NCI-H345 (cell line): ENCODE results near the gene LINC01488.

ENCODE experiments used
- DNase-seq: peaks from one replicate; lab custom pipeline; 2025; lab: John Stamatoyannopoulos, UW

LINC01488 gene

DNA sequence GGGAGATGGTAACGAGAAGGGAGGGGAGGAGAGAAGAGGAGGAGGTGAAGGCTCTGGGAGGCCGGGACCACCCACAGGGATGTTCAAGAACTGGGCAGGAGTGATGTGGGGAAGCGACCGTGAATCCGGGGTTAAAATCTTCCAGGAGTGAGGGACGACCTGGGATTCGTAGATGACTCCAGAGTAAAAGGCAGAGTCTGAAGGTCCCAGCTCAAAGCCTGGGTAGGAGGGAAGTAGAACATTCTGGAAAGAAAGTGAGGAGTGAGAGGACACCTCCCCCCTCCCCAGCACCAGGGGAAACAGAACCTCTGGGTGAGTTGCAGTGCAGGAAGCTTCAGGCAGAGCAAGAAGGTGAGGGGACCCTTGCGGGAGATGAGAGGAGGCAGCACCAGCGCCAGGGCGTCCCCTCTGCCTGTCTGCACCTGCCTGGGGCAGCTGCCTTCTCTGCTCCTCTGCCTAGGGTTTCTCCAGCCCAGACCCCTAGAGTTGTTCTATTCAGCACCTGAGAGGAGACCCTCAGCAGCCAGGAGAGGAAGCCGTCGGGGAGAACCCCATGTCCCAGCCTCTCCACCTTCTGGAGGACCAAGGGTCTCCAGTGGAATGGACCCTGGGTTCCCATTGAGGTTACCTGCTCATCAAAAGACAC is 49.7 kb downstream of the LINC01488 start:
- no peak for DNase-seq

DNA sequence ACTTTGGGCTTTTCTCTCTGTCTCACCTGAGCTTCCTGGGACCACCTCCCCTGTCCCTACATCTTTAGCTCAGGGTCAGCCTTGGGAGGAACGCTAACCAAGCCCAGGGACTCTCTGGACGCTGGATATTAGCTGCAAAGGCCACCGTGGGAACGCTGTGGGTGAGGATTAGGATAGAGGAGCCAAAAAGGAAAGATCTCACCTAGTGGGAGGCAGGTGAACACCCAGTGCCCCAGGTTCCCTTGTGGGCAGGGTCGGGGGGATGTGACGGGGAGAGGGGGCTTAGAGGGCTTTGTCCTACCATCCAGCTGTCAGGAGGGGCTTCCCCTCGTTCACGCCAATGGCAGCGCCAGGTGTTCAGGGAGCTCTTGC is 50.2 kb downstream of the LINC01488 start:
- DNase-seq: no peak

- DNase-seq: no peak
Observed at GRCh38 chr11:69533296-69534165, 52.1 kb downstream of the LINC01488 start.

- no peak for DNase-seq
Observed at GRCh38 chr11:69534166-69534530, 52.7 kb downstream of the LINC01488 start.

GRCh38 chr11:69535908-69536307 is 54.4 kb downstream of the LINC01488 start:
- no peak for DNase-seq

- no peak for DNase-seq
Observed at GRCh38 chr11:69536406-69536805, 54.9 kb downstream of the LINC01488 start.

GRCh38 chr11:69537126-69537525 is 55.7 kb downstream of the LINC01488 start:
- DNase-seq: no peak

GRCh38 chr11:69537855-69538640 is 56.6 kb downstream of the LINC01488 start:
- DNase-seq: no peak

DNA sequence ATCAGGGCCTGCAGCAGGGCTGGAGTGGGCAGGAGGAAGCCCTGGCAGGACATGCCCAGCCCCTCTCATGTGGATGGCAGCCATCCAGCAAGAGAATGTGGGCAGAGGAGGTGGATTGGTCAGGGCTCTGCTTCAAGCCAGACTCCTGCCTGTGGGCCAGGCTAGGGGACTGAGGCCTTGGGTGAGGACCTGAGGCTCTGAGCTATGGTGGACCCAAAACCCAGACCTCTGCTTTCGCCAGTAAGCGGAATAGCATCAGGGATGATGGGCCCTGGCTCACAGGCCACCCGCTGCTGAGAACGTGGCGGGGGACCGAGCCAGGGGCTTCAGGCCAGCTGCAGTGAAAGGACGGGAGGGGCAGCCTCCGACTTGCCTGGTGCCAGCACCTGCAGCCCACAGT is 57.4 kb downstream of the LINC01488 start:
- DNase-seq: no peak

GRCh38 chr11:69539416-69540117 is 58.1 kb downstream of the LINC01488 start:
- no peak for DNase-seq

DNA sequence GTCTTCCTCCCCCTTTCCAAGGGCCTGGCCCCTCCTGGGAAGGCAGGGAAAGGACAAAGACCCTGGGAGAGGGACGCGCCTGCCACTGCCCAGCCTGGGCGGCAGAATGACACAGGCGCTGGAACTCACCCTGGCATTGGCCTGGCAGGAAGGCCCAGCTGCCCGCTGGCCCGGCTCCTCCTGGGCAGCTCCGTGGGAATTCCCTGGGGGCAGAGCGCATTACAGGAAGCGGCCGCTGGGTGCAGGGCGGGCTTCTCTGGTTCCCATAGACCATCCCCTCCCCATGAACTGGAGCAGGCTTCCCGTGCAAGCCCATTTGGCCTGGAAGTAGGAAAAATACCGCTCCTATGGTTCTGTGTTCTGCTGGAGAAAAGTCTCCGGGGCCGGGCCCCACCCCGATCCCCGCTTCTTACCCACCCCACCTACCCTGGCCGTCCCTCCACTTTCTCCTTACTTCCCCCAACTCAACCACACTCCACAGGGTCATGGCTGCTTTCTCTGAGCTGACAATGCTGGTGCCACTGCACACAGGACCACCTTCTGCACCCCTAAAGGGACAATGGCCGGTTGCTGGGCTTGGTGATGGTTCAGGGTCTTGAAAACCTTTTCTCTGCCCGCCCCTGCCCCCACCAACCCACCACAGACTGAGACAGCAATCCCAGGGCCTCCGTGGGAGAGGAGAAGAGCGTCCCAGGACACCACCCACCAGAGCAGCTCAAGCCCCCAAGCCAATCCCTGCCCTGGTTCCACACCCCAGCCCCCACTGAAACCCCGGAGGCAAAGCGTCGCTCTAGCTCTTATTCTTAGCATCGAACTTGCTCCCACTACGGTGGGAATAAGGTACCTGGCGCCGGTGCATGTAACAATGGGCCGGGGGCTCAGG is 58.9 kb downstream of the LINC01488 start:
- no peak for DNase-seq

DNA sequence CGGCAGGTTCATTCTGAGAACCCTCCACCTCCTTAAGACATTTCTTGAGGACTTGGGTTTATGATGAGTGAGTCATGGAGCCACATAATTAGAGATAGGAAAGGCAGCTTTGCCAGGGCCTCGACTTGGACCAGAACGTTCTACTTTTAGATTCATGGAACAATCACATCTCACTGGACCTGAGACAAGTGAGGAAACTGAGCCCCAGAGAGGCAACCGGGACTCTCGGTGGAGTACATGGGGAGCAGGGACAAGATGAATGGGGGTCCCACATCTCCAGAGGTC is 59.5 kb downstream of the LINC01488 start:
- no peak for DNase-seq

DNA sequence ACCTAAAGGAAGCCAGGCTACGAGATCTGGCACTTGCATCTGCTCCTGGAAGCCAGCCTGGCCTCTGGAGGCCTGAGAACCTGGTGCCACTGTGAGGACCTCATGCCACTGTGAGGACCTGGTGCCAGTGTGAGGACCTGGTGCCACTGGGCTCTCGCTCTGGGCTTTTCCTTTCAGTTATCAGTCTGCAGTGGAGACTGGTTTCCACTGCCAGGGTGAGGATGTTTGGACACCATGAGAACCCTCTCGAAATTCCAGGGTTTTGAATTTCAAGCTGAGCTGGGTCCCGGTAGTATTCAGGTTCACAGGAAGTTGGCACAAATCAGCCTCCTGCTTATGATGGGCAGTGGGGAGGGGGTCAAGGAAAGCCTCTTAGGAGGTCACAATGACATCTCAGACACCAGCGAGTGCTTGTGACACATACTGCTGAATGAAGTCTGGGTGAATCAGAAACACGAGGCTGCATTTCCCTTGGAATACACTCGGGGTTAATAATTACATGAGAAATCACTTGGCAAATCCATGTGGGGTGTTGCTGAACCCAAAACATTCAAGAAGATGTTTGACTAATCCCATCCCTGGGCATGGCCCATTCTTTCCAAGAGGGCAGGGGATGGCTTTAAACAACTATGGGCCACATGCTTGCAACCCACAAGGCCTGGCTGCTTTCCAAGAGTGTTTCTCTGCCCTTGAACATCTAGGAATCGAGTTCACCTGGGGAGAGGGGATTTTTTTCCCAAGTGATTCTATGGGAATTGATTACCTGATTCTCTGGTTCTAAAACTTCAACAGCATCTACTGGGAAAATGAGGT is 60.2 kb downstream of the LINC01488 start:
- no peak for DNase-seq

DNA sequence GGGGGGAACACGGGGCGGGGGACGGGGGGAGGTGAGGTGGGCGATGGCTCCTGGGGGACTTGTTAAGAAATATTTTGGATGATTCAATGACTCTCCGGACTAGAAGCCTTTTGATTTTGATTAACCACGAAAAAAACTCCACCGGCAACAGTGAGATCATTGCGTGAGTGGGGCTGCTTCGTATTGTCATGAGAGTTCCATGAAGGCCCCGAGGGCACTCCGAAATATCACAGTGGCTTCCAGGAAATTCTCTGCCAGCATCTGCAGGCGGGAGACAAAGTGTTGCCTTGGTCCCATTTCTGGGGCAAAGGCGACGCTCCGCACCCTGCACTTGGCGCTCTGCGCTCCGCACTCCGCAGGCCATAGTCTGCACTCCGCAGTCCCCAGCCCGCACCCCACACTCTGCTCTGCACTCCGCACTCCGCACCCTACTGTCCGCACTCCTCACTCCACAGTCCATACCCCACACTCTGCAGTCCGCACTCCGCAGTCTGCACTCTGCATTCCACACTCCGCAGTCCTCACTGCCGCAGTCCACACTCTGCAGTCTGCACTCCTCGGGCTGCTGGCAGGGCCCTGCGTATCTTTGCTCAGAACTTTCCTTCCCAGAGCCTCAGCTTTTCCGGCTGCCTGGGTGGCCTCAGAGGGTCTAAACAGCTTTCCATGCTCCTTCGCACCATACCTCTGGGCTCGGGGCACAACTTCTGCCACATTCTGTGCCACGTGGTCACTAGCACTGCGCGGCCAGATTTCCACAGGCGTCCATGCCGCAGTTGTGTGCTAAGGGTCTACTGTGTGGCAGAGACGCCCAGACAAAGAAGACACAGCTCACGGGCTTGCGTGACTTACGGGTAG is 61.1 kb downstream of the LINC01488 start:
- DNase-seq: no peak
